ENCODE data around the gene PSME1. TPM values are rescaled to one million over a fixed set of nuclear protein-coding genes. Genes with fewer than 3 reads are reported as not detected.
A peak's percentile ranks its signal among the peaks of the same experiment; 100 is the strongest.

The PSME1 gene
- total RNA-seq, 1 donor from 2014 or later = 385 TPM

DNA sequence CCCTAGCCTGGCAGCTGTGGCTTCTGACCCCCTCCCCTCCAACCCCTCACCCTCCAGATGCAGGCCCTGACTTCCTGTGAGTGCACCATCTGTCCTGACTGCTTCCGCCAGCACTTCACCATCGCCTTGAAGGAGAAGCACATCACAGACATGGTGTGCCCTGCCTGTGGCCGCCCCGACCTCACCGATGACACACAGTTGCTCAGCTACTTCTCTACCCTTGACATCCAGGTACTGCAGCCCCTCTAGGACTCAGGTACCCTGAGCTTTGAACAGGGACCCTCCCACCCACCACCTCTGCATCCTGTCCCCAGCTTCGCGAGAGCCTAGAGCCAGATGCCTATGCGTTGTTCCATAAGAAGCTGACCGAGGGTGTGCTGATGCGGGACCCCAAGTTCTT, 19.1 kb downstream of the PSME1 start:
- no peak for DNase-seq (ENCODE audit: low read depth)
- TF ChIP-seq, protein P1, sequence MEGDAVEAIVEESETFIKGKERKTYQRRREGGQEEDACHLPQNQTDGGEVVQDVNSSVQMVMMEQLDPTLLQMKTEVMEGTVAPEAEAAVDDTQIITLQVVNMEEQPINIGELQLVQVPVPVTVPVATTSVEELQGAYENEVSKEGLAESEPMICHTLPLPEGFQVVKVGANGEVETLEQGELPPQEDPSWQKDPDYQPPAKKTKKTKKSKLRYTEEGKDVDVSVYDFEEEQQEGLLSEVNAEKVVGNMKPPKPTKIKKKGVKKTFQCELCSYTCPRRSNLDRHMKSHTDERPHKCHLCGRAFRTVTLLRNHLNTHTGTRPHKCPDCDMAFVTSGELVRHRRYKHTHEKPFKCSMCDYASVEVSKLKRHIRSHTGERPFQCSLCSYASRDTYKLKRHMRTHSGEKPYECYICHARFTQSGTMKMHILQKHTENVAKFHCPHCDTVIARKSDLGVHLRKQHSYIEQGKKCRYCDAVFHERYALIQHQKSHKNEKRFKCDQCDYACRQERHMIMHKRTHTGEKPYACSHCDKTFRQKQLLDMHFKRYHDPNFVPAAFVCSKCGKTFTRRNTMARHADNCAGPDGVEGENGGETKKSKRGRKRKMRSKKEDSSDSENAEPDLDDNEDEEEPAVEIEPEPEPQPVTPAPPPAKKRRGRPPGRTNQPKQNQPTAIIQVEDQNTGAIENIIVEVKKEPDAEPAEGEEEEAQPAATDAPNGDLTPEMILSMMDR (conservative IDR thresholded peaks at IDR 0.05; ENCODE audit: low read depth, low read length) = no peak
- no peak overlapping the region for H3K4me3 ChIP-seq (ENCODE audit: low read depth, low read length)

DNA sequence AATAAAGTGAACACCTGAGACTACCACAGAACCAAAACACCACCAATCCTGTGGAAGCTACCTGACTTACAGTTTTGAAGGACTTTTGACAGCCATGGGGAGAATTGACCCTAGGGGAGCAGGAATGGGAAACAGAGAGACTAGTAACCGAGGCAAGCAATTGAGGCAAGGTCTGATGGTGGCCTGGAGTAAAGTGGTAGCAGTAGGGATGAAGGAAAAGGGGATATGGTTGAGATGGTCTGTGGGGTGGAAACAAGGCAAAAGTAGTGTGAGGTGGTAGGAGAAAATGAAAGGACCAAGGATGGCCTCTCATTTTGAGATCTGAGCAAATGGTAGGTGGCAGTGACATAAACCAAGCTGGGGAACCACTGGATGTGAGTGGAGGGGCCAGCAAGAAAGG, 20.8 kb downstream of the PSME1 start:
- TF ChIP-seq, protein P1 (conservative IDR thresholded peaks at IDR 0.05; ENCODE audit: low read depth, low read length) = no peak
- no peak for DNase-seq (ENCODE audit: low read depth)
- no peak overlapping the region for H3K4me3 ChIP-seq (ENCODE audit: low read depth, low read length)

DNA sequence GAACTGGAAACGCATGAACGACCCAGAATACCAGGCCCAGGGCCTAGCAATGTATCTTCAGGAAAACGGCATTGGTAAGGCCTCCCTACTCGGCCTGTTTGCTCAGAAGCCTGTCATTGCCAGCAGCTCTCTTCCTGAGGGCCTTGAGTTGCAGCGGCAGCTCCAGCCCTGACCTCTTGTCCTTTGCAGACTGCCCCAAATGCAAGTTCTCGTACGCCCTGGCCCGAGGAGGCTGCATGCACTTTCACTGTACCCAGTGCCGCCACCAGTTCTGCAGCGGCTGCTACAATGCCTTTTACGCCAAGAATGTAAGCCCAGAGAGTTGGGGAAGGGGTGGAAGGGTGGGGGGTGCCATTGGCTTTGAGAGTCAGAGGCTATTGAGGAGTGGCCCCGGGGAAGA, 21.3 kb downstream of the PSME1 start:
- H3K4me3 ChIP-seq (ENCODE audit: low read depth, low read length) = no peak overlapping the region
- TF ChIP-seq, protein P1 (conservative IDR thresholded peaks at IDR 0.05; ENCODE audit: low read depth, low read length) = no peak
- DNase-seq (ENCODE audit: low read depth) = no peak

DNA sequence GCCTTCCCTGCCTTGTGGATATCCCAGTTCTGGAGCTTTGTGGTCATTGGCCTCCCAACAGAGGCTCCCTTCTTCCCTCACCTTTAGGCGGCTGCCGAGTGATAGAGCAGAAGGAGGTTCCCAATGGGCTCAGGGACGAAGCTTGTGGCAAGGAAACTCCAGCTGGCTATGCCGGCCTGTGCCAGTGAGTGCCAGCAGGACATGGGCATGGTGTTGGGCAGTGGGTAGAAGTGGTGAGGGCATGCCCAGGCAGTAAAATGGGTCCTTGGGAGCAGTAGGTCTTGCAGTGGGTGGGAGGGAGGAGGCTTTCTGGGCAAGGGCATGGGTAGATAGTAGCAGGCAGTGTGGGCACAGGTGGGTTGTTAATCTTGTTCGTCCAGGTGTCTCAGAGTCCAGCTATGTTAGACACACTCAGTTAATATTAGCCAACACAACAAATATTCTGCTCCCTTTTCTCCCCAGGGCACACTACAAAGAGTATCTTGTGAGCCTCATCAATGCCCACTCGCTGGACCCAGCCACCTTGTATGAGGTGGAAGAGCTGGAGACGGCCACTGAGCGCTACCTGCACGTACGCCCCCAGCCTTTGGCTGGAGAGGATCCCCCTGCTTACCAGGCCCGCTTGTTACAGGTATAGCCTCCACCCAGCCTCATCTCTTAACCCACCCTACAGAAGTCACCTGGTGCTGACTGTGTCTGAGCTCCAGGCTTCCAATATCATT, 23.9 kb downstream of the PSME1 start:
- no peak overlapping the region for H3K4me3 ChIP-seq (ENCODE audit: low read depth, low read length)
- DNase-seq (ENCODE audit: low read depth) = no peak
- TF ChIP-seq, protein P1 (conservative IDR thresholded peaks at IDR 0.05; ENCODE audit: low read depth, low read length) = no peak

DNA sequence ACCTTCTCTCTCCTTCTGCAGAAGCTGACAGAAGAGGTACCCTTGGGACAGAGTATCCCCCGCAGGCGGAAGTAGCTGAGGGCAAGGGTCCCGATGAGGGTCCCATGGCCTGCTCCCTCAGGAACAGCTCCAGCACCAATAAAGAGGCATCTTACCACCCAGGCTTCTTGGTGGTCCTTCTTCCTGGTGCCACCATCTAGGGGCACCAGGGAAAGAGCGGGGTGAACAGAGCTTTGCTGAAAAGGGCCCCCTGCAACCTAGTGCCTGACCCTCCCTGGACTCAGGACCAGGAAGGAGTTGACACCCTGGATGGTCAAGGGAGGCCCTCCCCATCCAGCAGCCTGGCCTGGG, 24.5 kb downstream of the PSME1 start:
- TF ChIP-seq, protein P1 (conservative IDR thresholded peaks at IDR 0.05; ENCODE audit: low read depth, low read length) = no peak
- no peak overlapping the region for H3K4me3 ChIP-seq (ENCODE audit: low read depth, low read length)
- no peak for DNase-seq (ENCODE audit: low read depth)

DNA sequence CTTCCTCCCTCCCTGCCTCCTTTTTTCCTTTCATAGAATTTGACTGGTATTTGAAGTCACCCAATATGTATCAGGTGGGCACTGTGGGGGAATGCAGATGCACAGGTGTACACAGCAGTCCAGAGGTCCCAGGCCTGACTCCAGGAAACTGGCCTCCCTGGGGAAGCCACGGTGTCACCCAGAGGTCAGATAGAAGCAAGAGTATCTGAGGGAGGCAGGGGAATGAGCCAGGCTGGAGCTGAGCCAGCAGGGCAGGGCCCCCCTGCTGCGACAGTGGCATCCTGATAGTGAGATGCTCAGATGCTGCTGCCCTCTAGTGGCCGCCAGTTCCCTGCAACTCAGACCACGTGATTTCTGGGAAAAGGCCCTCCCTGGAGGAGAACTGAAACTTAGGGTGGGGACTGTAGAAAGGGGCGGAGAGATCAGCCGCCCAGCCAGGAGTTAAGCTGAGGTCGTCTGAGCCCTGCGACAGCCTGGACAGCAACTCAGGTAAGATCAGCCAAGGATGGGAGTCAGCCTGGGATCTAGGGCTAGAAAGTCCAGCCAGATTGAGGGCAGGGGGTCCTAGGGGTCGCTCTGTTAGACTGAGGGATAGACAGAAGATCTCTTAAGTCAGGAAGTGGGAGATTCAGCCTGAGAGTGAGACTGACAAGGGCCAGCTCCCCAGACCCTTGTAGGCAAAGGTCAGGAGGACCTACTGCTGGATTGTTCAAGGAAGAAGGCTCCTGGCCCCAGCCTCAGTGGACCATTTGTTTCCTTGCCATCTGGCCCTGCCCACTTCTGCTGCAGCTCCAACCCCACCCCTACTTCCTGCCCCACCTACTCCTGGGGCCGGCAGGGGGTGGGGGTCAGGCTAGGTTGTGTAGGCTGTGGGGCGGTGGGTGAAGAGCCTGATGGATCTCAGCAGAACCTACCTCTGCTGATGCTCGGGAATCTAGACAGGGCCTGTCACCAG, 25.1 kb downstream of the PSME1 start, which contains the start of gene IRF9:
Gene IRF9, plus strand, starts transcription at position 416 of the 955 bp plus-strand sequence. CDS start 880 bp downstream, outside the sequence.
- peak within 1 kb of the TSS; percentile 98 for H3K4me3 ChIP-seq (ENCODE audit: low read depth, low read length)
- TF ChIP-seq, protein P1 (conservative IDR thresholded peaks at IDR 0.05; ENCODE audit: low read depth, low read length) = peak; percentile 88
- peak; percentile 67 for DNase-seq (ENCODE audit: low read depth)

All from epithelial cell of proximal tubule (primary cell).